Stomach (tissue), 9 donors: ENCODE results near the gene APOM. TPM values are rescaled to one million over a fixed set of nuclear protein-coding genes. Genes with fewer than 3 reads are reported as not detected.

Source experiments
- DNase-seq, 2 donors: peaks; one replicate each; pipeline versions ENCODE4 v3.0.0 to v3.0.0-alpha.2; 2013 to 2019
- H3K27ac ChIP-seq, 5 donors: fragments of 200-600 bp in 4 of 5; sonication (generic) in 4 of 5; one replicate each; pipeline ENCODE4 v1.5.1; 2013 to 2019; ENCODE audit warnings: mild to moderate bottlenecking in 1 of 5, moderate library complexity in 1 of 5
- H3K27me3 ChIP-seq, 3 donors: fragments of 200-600 bp; sonication (generic); one replicate each; pipeline ENCODE4 v1.5.1; 2017 to 2019; ENCODE audit warnings: mixed run types in 1 of 3
- H3K36me3 ChIP-seq, 4 donors: fragments of 200-600 bp; sonication (generic); 1 replicate in 3 of 4; 2 replicates in 1 of 4; pipeline ENCODE4 v1.5.1; 2016 to 2019
- H3K4me1 ChIP-seq, 4 donors: fragments of 200-600 bp; sonication (generic); one replicate each; pipeline ENCODE4 v1.5.1; 2016 to 2019
- H3K4me3 ChIP-seq, 4 donors: fragments of 200-600 bp; sonication (generic) in 3 of 4; one replicate each; pipeline ENCODE4 v1.5.1; 2016 to 2019; ENCODE audit warnings: mild to moderate bottlenecking in 1 of 4
- H3K9me3 ChIP-seq, 4 donors: fragments of 200-600 bp; sonication (generic); one replicate each; pipeline ENCODE4 v1.5.1; 2016 to 2019
- CTCF ChIP-seq, 7 experiments: fragments of 450-650 bp in 4 of 7; fragments of 200-600 bp in 3 of 7; sonication (generic) in 3 of 7; IDR thresholded peaks; one replicate each; pipeline ENCODE4 v1.5.1; 2016 to 2019; ENCODE audit warnings: antibody characterized with exemption in 7 of 7, control low read depth in 2 of 7, mild to moderate bottlenecking in 1 of 7
- EP300 ChIP-seq: sonication (generic); formaldehyde crosslinking; IDR thresholded peaks from one replicate; pipeline ENCODE4 v1.6.1; 2017; ENCODE audit warnings: antibody characterized with exemption
- POLR2A ChIP-seq, 4 donors: fragments of 450-650 bp; IDR thresholded peaks; one replicate each; pipeline ENCODE4 v1.6.1; 2016; ENCODE audit warnings: antibody characterized with exemption in 4 of 4, control low read depth in 2 of 4, mild to moderate bottlenecking in 1 of 4, moderate library complexity in 1 of 4
- POLR2AphosphoS5 ChIP-seq, 3 donors: sonication (generic); formaldehyde crosslinking; IDR thresholded peaks; one replicate each; pipeline ENCODE4 v1.6.1; 2016; ENCODE audit warnings: antibody characterized with exemption in 3 of 3
- WGBS, 5 donors: extraction: QIAGEN DNeasy Blood & Tissue Kit in 3 of 5; methylation state at CpG; one replicate each; pipeline versions ENCODE4 v1.1.5 to v1.1.7; 2013 to 2018; 5-methylcytosine and 5-hydroxymethylcytosine counted together
- intact Hi-C: fragments of 100-400 bp; cut with DNase I; formaldehyde crosslinking; loops from one replicate; pipeline ENCODE4 v1.15.1; 2023; ENCODE audit warnings: low total_unique reads
- polyA plus RNA-seq, 3 donors: library from polyadenylated mRNA; stranded (reverse); fragments of 200-250 nt; gene quantifications; one replicate each; pipeline ENCODE4 v1.2.3, GENCODE V29; 2013
- small RNA-seq, 4 donors: library from RNA; depleted of rRNA; stranded (forward); fragments of <200 nt; gene quantifications; one replicate each; pipeline ENCODE3, GENCODE V24; 2016
- total RNA-seq, 5 donors: library from RNA; depleted of rRNA; stranded (reverse); fragments of >200 nt; gene quantifications; one replicate each; pipeline versions ENCODE4 v1.1.0 to v1.2.3, GENCODE V29; 2014 to 2016
- donor health status: healthy with polysubstance abuse.
- donor health status: Bipolar disorder and iron deficiency.
- donor health status: healthy.

APOM gene
- total and polyA plus RNA-seq, 8 donors: 1.3 to 14.2 (median 6.4) TPM; not detected in 3

DNA sequence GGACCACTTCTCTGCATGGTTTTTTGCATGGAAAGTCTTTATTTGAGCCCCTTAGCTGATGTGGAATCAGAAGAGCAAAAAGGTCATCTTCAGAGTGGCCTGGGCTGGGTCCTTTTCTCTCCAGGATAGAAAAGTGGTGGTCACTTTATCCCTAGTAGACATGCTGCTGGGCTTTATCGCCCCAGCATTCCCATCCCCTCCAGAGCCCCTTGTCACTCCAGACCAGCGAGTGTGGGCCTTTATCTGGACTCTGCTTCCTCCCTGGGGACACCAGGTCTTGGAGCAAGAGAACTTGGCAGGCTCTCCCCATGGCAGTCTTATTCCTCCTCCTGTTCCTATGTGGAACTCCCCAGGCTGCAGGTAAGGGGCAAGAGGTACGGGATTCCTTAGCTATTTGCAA is 50.9 kb downstream of the APOM start, which contains the start of gene LY6G6F:
Gene LY6G6F (plus strand): TSS at position 268 of the 400 bp plus-strand sequence. CDS start 41 bp downstream, at position 309.
- no peak within 1 kb of the TSS for H3K4me3 ChIP-seq
- no peak within 1 kb of the TSS for H3K27ac ChIP-seq
- H3K9me3 ChIP-seq: no peaks in the 10 kb centered on the region
- WGBS, 5 donors: 44 to 65% (median 53%) methylated on average over 3 of the region's 3 CpGs
- TF ChIP-seq CTCF (IDR thresholded peaks at IDR 0.05) (no peak), POLR2A (IDR thresholded peaks at IDR 0.05) (no peak), EP300 (no peak), POLR2AphosphoS5 (IDR thresholded peaks at IDR 0.05) (no peak)
- peaks cover 8 to 25% (median 13%) of the 10 kb centered on the region in 4 donors for H3K4me1 ChIP-seq
- no peak for DNase-seq
- intact Hi-C loops: no loop called here
- H3K27me3 ChIP-seq: peaks cover 0 to 4% (median 0%) of the 10 kb centered on the region in 3 donors
- no peaks in the 10 kb centered on the region for H3K36me3 ChIP-seq

DNA sequence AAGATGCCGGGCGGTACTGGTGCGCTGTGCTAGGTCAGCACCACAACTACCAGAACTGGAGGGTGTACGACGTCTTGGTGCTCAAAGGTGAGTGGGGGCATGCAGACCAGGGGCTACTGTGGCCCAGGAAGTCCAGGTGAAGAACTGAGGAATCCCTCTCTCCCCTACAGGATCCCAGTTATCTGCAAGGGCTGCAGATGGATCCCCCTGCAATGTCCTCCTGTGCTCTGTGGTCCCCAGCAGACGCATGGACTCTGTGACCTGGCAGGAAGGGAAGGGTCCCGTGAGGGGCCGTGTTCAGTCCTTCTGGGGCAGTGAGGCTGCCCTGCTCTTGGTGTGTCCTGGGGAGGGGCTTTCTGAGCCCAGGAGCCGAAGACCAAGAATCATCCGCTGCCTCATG is 52.0 kb downstream of the APOM start:
- Histone ChIP-seq H3K27me3 (peaks cover 0 to 4% (median 0%) of the 10 kb centered on the region in 3 donors), H3K9me3 (no peaks in the 10 kb centered on the region), H3K27ac (no peak overlapping the region), H3K4me3 (no peak overlapping the region), H3K4me1 (peaks cover 0 to 18% (median 6%) of the 10 kb centered on the region in 4 donors), H3K36me3 (no peaks in the 10 kb centered on the region)
- TF ChIP-seq POLR2A (IDR thresholded peaks at IDR 0.05) (no peak), POLR2AphosphoS5 (IDR thresholded peaks at IDR 0.05) (no peak), CTCF (IDR thresholded peaks at IDR 0.05) (no peak), EP300 (no peak)
- no peak for DNase-seq
- WGBS, 5 donors: 81 to 95% (median 88%) methylated on average over 9 to 10 of the region's 10 CpGs
- intact Hi-C loops: no loop called here

Small RNA genes within 50 kb of the gene (small RNA-seq; reads per million reads assigned to genes)
- 0 reads per million in 4 donors for gene MIR4646
- gene MIR6832: 0 to 0.23 (median 0) reads per million in 4 donors
- gene RF00019: 0 reads per million in 4 donors
- 3.2 to 32.0 (median 10.6) reads per million in 4 donors for gene SNORA38
- 0 reads per million in 4 donors for gene UQCRHP1

Other genes with a start within 250 kb of the APOM start
Only the 30 nearest of the 37 such genes appear.
- 1 to 10 TPM in 1 of 5 donors, under 1 TPM in 2, not detected in 2; 0.29 to 1.7 (median 0.89) TPM for gene MICB, start 157.7 kb upstream of the APOM start, total RNA-seq
- 1 to 10 TPM in 1 of 3 donors, under 1 TPM in 2; 0.76 to 1.4 (median 0.83) TPM for gene MICB, start 157.7 kb upstream of the APOM start, polyA plus RNA-seq
- not detected for gene MCCD1, start 126.9 kb upstream of the APOM start, total RNA-seq
- not detected for gene MCCD1, start 126.9 kb upstream of the APOM start, polyA plus RNA-seq
- 100 to 1,000 TPM; 198 to 445 (median 248) TPM for gene DDX39B, start 113.9 kb upstream of the APOM start, total RNA-seq
- 100 to 1,000 TPM; 255 to 383 (median 255) TPM for gene DDX39B, start 113.9 kb upstream of the APOM start, polyA plus RNA-seq
- gene ATP6V1G2, start 109.3 kb upstream of the APOM start, total RNA-seq: 1 to 10 TPM in 2 of 5 donors, under 1 TPM in 1, not detected in 2; 0.87 to 4.6 (median 2.3) TPM
- gene ATP6V1G2, start 109.3 kb upstream of the APOM start, polyA plus RNA-seq: 1 to 10 TPM in 2 of 3 donors, under 1 TPM in 1; 0.98 to 3.7 (median 1.2) TPM
- gene NFKBIL1, start 108.3 kb upstream of the APOM start, total RNA-seq: 10 to 100 TPM in 4 of 5 donors, under 1 TPM in 1; 0.45 to 51.9 (median 13.6) TPM
- 10 to 100 TPM; 23.9 to 45.1 (median 29.9) TPM for gene NFKBIL1, start 108.3 kb upstream of the APOM start, polyA plus RNA-seq
- not detected for gene LTA, start 83.6 kb upstream of the APOM start, total RNA-seq
- gene LTA, start 83.6 kb upstream of the APOM start, polyA plus RNA-seq: under 1 TPM in 1 of 3 donors, not detected in 2; 0.18 TPM
- under 1 TPM in 1 of 5 donors, not detected in 4; 0.58 TPM for gene TNF, start 80.3 kb upstream of the APOM start, total RNA-seq
- gene TNF, start 80.3 kb upstream of the APOM start, polyA plus RNA-seq: under 1 TPM in 2 of 3 donors, not detected in 1; 0.28 to 0.31 TPM
- 1 to 10 TPM in 1 of 5 donors, not detected in 4; 4.8 TPM for gene LTB, start 73.5 kb upstream of the APOM start, total RNA-seq
- gene LTB, start 73.5 kb upstream of the APOM start, polyA plus RNA-seq: 10 to 100 TPM in 1 of 3 donors, 1 to 10 TPM in 2; 4.2 to 13.4 (median 9.0) TPM
- 1 to 10 TPM in 2 of 5 donors, not detected in 3; 2.9 to 6.7 TPM for gene LST1, start 69.6 kb upstream of the APOM start, total RNA-seq
- 10 to 100 TPM in 2 of 3 donors, 1 to 10 TPM in 1; 8.8 to 35.4 (median 26.7) TPM for gene LST1, start 69.6 kb upstream of the APOM start, polyA plus RNA-seq
- gene NCR3, start 62.9 kb upstream of the APOM start, total RNA-seq: not detected
- gene NCR3, start 62.9 kb upstream of the APOM start, polyA plus RNA-seq: under 1 TPM in 1 of 3 donors, not detected in 2; 0.25 TPM
- gene AIF1, start 40.7 kb upstream of the APOM start, total RNA-seq: 10 to 100 TPM in 2 of 5 donors, 1 to 10 TPM in 2, not detected in 1; 3.2 to 38.3 (median 15.6) TPM
- 10 to 100 TPM; 28.2 to 74.2 (median 68.7) TPM for gene AIF1, start 40.7 kb upstream of the APOM start, polyA plus RNA-seq
- 100 to 1,000 TPM in 3 of 5 donors, 10 to 100 TPM in 2; 49.4 to 125 (median 107) TPM for gene PRRC2A, start 35.2 kb upstream of the APOM start, total RNA-seq
- 100 to 1,000 TPM in 1 of 3 donors, 10 to 100 TPM in 2; 56.4 to 109 (median 80.8) TPM for gene PRRC2A, start 35.2 kb upstream of the APOM start, polyA plus RNA-seq
- gene BAG6, start 3.2 kb upstream of the APOM start, total RNA-seq: 100 to 1,000 TPM; 111 to 169 (median 141) TPM
- gene BAG6, start 3.2 kb upstream of the APOM start, polyA plus RNA-seq: 100 to 1,000 TPM; 157 to 287 (median 180) TPM
- 10 to 100 TPM; 12.8 to 44.9 (median 32.0) TPM for gene C6orf47, start 4.9 kb downstream of the APOM start, total RNA-seq
- gene C6orf47, start 4.9 kb downstream of the APOM start, polyA plus RNA-seq: 10 to 100 TPM; 10.5 to 16.0 (median 13.0) TPM
- 10 to 100 TPM in 4 of 5 donors, 1 to 10 TPM in 1; 5.8 to 36.8 (median 10.6) TPM for gene GPANK1, start 9.1 kb downstream of the APOM start, total RNA-seq
- 10 to 100 TPM; 13.0 to 17.9 (median 13.4) TPM for gene GPANK1, start 9.1 kb downstream of the APOM start, polyA plus RNA-seq
- gene CSNK2B, start 10.2 kb downstream of the APOM start, total RNA-seq: 100 to 1,000 TPM in 3 of 5 donors, 10 to 100 TPM in 2; 11.3 to 375 (median 142) TPM
- 100 to 1,000 TPM; 152 to 233 (median 181) TPM for gene CSNK2B, start 10.2 kb downstream of the APOM start, polyA plus RNA-seq
- gene LY6G5B, start 14.1 kb downstream of the APOM start, total RNA-seq: 10 to 100 TPM in 2 of 5 donors, 1 to 10 TPM in 2, not detected in 1; 2.7 to 17.1 (median 10.3) TPM
- gene LY6G5B, start 14.1 kb downstream of the APOM start, polyA plus RNA-seq: 1 to 10 TPM in 2 of 3 donors, under 1 TPM in 1; 0.44 to 4.7 (median 2.1) TPM
- not detected for gene LY6G5C, start 25.2 kb downstream of the APOM start, total RNA-seq
- 1 to 10 TPM; 1.8 to 4.9 (median 2.7) TPM for gene LY6G5C, start 25.2 kb downstream of the APOM start, polyA plus RNA-seq
- gene ABHD16A, start 47.4 kb downstream of the APOM start, total RNA-seq: 100 to 1,000 TPM in 1 of 5 donors, 10 to 100 TPM in 4; 40.9 to 122 (median 49.0) TPM
- 10 to 100 TPM; 15.1 to 48.0 (median 20.4) TPM for gene ABHD16A, start 47.4 kb downstream of the APOM start, polyA plus RNA-seq
- gene LY6G6F, start 51.0 kb downstream of the APOM start, total RNA-seq: not detected
- gene LY6G6F, start 51.0 kb downstream of the APOM start, polyA plus RNA-seq: not detected
- not detected for gene LY6G6D, start 59.5 kb downstream of the APOM start, total RNA-seq
- gene LY6G6D, start 59.5 kb downstream of the APOM start, polyA plus RNA-seq: not detected
- not detected for gene LY6G6C, start 65.9 kb downstream of the APOM start, total RNA-seq
- gene LY6G6C, start 65.9 kb downstream of the APOM start, polyA plus RNA-seq: under 1 TPM in 1 of 3 donors, not detected in 2; 0.90 TPM
- gene MPIG6B, start 67.5 kb downstream of the APOM start, total RNA-seq: not detected
- gene MPIG6B, start 67.5 kb downstream of the APOM start, polyA plus RNA-seq: under 1 TPM in 1 of 3 donors, not detected in 2; 0.10 TPM
- gene DDAH2, start 73.4 kb downstream of the APOM start, total RNA-seq: 100 to 1,000 TPM in 2 of 5 donors, 10 to 100 TPM in 3; 33.3 to 133 (median 76.1) TPM
- 10 to 100 TPM; 52.9 to 73.7 (median 57.9) TPM for gene DDAH2, start 73.4 kb downstream of the APOM start, polyA plus RNA-seq
- 100 to 1,000 TPM in 4 of 5 donors, 10 to 100 TPM in 1; 33.8 to 381 (median 117) TPM for gene CLIC1, start 80.6 kb downstream of the APOM start, total RNA-seq
- gene CLIC1, start 80.6 kb downstream of the APOM start, polyA plus RNA-seq: 100 to 1,000 TPM; 331 to 597 (median 348) TPM
- 10 to 100 TPM in 4 of 5 donors, 1 to 10 TPM in 1; 4.1 to 66.4 (median 21.4) TPM for gene MSH5, start 84.1 kb downstream of the APOM start, total RNA-seq
- 1 to 10 TPM; 2.9 to 9.3 (median 3.2) TPM for gene MSH5, start 84.1 kb downstream of the APOM start, polyA plus RNA-seq
- 10 to 100 TPM in 2 of 5 donors, 1 to 10 TPM in 2, not detected in 1; 2.7 to 40.8 (median 7.6) TPM for gene SAPCD1, start 106.8 kb downstream of the APOM start, total RNA-seq
- 1 to 10 TPM; 2.4 to 5.4 (median 2.9) TPM for gene SAPCD1, start 106.8 kb downstream of the APOM start, polyA plus RNA-seq
- 10 to 100 TPM in 1 of 5 donors, 1 to 10 TPM in 3, not detected in 1; 4.2 to 18.3 (median 7.5) TPM for gene VWA7, start 121.4 kb downstream of the APOM start, total RNA-seq
- gene VWA7, start 121.4 kb downstream of the APOM start, polyA plus RNA-seq: 1 to 10 TPM; 1.3 to 1.4 (median 1.4) TPM
- gene VARS1, start 139.9 kb downstream of the APOM start, total RNA-seq: 10 to 100 TPM; 21.6 to 56.5 (median 24.1) TPM
- gene VARS1, start 139.9 kb downstream of the APOM start, polyA plus RNA-seq: 10 to 100 TPM; 11.0 to 31.8 (median 27.7) TPM
- 10 to 100 TPM in 3 of 5 donors, 1 to 10 TPM in 1, not detected in 1; 6.7 to 34.5 (median 11.4) TPM for gene LSM2, start 151.1 kb downstream of the APOM start, total RNA-seq
- gene LSM2, start 151.1 kb downstream of the APOM start, polyA plus RNA-seq: 10 to 100 TPM; 45.2 to 55.8 (median 50.4) TPM